Measurements from ENCODE around the gene RHBDD2. TPM values are rescaled to one million over a fixed set of nuclear protein-coding genes. Genes with fewer than 3 reads are reported as not detected.
A peak's percentile ranks its signal among the peaks of the same experiment; 100 is the strongest.

Gene RHBDD2
- total RNA-seq, 1 experiment from 2014 or later: 79.3 TPM

DNA sequence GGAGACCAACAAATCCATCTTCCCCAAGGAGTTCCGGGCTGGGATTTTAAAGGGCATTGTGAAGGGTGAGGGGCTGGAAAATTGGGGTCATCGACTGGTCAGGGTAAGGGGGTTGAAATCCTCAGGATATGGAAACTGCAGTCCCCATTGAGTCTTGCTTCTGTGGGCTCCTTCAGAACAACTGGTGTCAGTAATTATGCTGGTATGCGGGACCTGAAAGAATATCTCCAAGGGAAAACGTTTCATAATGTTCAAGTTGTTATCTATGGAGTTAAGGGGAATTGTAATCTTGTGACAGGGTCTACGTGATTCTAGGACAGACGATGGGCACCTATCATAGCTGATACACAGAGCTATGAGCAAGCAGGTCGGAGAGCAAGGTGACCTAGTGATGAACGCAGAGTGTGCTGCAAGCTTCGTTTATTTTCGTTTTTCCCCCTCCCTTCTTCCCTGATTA, 494 bp upstream of the RHBDD2 start:
- ChIA-PET CTCF (interaction anchor here (0.8 kb wide), 1 partner anchor 12 kb away, joined by 3 read pairs; no protein-coding TSS in a partner anchor), POLR2A (interaction anchor here (0.6 to 1.0 kb wide), 2 partner anchors 22 to 111 kb away, joined by 3 to 7 read pairs; no protein-coding TSS in a partner anchor)
- H3K27me3 ChIP-seq (ENCODE audit: control insufficient read depth, insufficient read depth, low read length): no peaks in the 10 kb centered on the region
- H3K4me1 ChIP-seq (ENCODE audit: control insufficient read depth, insufficient read depth, low read length): peaks cover 12% of the 10 kb centered on the region; the same call in 1 of the 2 replicates
- no peaks in the 10 kb centered on the region for H3K9me3 ChIP-seq (ENCODE audit: control insufficient read depth, insufficient read depth, low read depth, low read length)
- in situ Hi-C loops (cut with HindIII; ENCODE audit: low pct_unique_long_range_greater_than_20kb, low sequenced_read_pairs) (no loop called here), intact Hi-C loops (cut with micrococcal nuclease; ENCODE audit: unreplicated experiment) (loop anchor here (10.0 kb wide), 1 partner anchor 116 kb away; the partner anchor contains the start of gene TMEM120A)
- peak overlapping the region; percentile 99 for H3K27ac ChIP-seq (ENCODE audit: low read length)
- peak overlapping the region; percentile 31 to 63 for H3K4me3 ChIP-seq (ENCODE audit: low read depth in 2 of 2, low read length in 2 of 2)
- no peak for DNase-seq (ENCODE audit: low read depth, low spot score)
- BruUV-seq (replicated peaks): no TSS peak
- peaks cover 6% of the 10 kb centered on the region; the same call in 1 of the 2 replicates for H3K36me3 ChIP-seq (ENCODE audit: control insufficient read depth, insufficient read depth, low read length)
- TF ChIP-seq POLR2AphosphoS5 (IDR thresholded peaks at IDR 0.05; ENCODE audit: low read depth, low read length) (no peak), SIN3A (IDR thresholded peaks at IDR 0.05; ENCODE audit: borderline replicate concordance, insufficient read depth, low read depth, low read length) (no peak), TCF7L2 (IDR thresholded peaks at IDR 0.05; ENCODE audit: low read depth, low read length) (no peak)
- TF ChIP-seq, protein P1, sequence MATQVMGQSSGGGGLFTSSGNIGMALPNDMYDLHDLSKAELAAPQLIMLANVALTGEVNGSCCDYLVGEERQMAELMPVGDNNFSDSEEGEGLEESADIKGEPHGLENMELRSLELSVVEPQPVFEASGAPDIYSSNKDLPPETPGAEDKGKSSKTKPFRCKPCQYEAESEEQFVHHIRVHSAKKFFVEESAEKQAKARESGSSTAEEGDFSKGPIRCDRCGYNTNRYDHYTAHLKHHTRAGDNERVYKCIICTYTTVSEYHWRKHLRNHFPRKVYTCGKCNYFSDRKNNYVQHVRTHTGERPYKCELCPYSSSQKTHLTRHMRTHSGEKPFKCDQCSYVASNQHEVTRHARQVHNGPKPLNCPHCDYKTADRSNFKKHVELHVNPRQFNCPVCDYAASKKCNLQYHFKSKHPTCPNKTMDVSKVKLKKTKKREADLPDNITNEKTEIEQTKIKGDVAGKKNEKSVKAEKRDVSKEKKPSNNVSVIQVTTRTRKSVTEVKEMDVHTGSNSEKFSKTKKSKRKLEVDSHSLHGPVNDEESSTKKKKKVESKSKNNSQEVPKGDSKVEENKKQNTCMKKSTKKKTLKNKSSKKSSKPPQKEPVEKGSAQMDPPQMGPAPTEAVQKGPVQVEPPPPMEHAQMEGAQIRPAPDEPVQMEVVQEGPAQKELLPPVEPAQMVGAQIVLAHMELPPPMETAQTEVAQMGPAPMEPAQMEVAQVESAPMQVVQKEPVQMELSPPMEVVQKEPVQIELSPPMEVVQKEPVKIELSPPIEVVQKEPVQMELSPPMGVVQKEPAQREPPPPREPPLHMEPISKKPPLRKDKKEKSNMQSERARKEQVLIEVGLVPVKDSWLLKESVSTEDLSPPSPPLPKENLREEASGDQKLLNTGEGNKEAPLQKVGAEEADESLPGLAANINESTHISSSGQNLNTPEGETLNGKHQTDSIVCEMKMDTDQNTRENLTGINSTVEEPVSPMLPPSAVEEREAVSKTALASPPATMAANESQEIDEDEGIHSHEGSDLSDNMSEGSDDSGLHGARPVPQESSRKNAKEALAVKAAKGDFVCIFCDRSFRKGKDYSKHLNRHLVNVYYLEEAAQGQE (IDR thresholded peaks at IDR 0.05; ENCODE audit: insufficient read depth in 1 of 2, low read depth in 2 of 2, low read length in 1 of 2): no peak
- TF ChIP-seq, protein P2, sequence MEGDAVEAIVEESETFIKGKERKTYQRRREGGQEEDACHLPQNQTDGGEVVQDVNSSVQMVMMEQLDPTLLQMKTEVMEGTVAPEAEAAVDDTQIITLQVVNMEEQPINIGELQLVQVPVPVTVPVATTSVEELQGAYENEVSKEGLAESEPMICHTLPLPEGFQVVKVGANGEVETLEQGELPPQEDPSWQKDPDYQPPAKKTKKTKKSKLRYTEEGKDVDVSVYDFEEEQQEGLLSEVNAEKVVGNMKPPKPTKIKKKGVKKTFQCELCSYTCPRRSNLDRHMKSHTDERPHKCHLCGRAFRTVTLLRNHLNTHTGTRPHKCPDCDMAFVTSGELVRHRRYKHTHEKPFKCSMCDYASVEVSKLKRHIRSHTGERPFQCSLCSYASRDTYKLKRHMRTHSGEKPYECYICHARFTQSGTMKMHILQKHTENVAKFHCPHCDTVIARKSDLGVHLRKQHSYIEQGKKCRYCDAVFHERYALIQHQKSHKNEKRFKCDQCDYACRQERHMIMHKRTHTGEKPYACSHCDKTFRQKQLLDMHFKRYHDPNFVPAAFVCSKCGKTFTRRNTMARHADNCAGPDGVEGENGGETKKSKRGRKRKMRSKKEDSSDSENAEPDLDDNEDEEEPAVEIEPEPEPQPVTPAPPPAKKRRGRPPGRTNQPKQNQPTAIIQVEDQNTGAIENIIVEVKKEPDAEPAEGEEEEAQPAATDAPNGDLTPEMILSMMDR (IDR thresholded peaks at IDR 0.05): no peak
- peak; percentile 51 for ATAC-seq

DNA sequence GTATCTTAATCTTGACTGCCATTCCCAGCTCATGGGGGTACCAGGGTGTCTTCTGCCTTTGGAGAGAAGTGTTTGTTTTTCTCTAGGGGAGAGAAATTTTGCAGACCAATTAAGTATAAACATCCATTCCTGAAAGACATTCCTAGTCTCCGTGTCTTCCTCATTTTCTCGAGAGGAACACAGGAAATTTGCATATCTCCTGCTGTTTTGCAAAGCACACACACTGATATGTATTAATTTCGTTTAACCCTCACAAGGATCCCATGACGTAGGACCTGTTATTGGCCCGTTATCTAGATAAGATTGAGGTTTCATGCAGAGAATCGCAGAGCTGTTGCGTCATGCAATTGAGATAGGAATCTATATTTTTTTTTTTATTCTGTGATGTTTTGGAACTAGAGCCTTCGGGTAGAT, 944 bp downstream of the RHBDD2 start:
- CTCF ChIA-PET: interaction anchor here (0.7 kb wide), 1 partner anchor 157 kb away, joined by 4 read pairs; no protein-coding TSS in a partner anchor
- POLR2A ChIA-PET: no interaction called here
- peaks cover 12% of the 10 kb centered on the region; the same call in 1 of the 2 replicates for H3K4me1 ChIP-seq (ENCODE audit: control insufficient read depth, insufficient read depth, low read length)
- H3K36me3 ChIP-seq (ENCODE audit: control insufficient read depth, insufficient read depth, low read length): peaks cover 6% of the 10 kb centered on the region; the same call in 1 of the 2 replicates
- H3K27ac ChIP-seq (ENCODE audit: low read length): peak overlapping the region; percentile 96
- TF ChIP-seq POLR2AphosphoS5 (IDR thresholded peaks at IDR 0.05; ENCODE audit: low read depth, low read length): no peak
- TF ChIP-seq, protein P2 (IDR thresholded peaks at IDR 0.05): no peak
- no peak for TF ChIP-seq SIN3A (IDR thresholded peaks at IDR 0.05; ENCODE audit: borderline replicate concordance, insufficient read depth, low read depth, low read length)
- no peak for TF ChIP-seq TCF7L2 (IDR thresholded peaks at IDR 0.05; ENCODE audit: low read depth, low read length)
- TF ChIP-seq, protein P1 (IDR thresholded peaks at IDR 0.05; ENCODE audit: insufficient read depth in 1 of 2, low read depth in 2 of 2, low read length in 1 of 2): no peak
- no peaks in the 10 kb centered on the region for H3K9me3 ChIP-seq (ENCODE audit: control insufficient read depth, insufficient read depth, low read depth, low read length)
- intact Hi-C loops (cut with micrococcal nuclease; ENCODE audit: unreplicated experiment) (loop anchor here (10.0 kb wide), 1 partner anchor 115 kb away; the partner anchor contains the start of gene TMEM120A), in situ Hi-C loops (cut with HindIII; ENCODE audit: low pct_unique_long_range_greater_than_20kb, low sequenced_read_pairs) (no loop called here)
- ATAC-seq (no peak), DNase-seq (ENCODE audit: low read depth, low spot score) (no peak)
- BruUV-seq (replicated peaks): no TSS peak
- H3K27me3 ChIP-seq (ENCODE audit: control insufficient read depth, insufficient read depth, low read length): no peaks in the 10 kb centered on the region
- peak overlapping the region; percentile 77 to 95 for H3K4me3 ChIP-seq (ENCODE audit: low read depth in 2 of 2, low read length in 2 of 2)
